HCT116 (cell line): ENCODE results near the gene ATG16L2. TPM values are rescaled to one million over a fixed set of nuclear protein-coding genes. Genes with fewer than 3 reads are reported as not detected.

Source experiments
- ATAC-seq: fragments of 200-7000 bp; cut with Tn5 transposase; 2 replicates; pipeline ENCODE4 v1.9.1; 2020; ENCODE audit warnings: mild to moderate bottlenecking, moderate library complexity
- BruUV-seq: library from RNA; stranded (reverse); fragments of 400-500 nt; replicated peaks from 2 replicates; lab custom pipeline; 2021; lab: Mats Ljungman, UMichigan
- CTCF ChIA-PET: fragments of 300-600 bp; sonication (Branson Sonifier 250); formaldehyde crosslinking; loops from one replicate; lab custom pipeline; 2021; ENCODE audit warnings: antibody characterized with exemption; lab: Charles Lee
- POLR2A ChIA-PET: fragments of 300-600, 350-600 bp; sonication (Branson Sonifier 250); formaldehyde crosslinking; loops from one replicate; lab custom pipeline; 2021; ENCODE audit warnings: antibody characterized with exemption; lab: Charles Lee
- RAD21 ChIA-PET, 2 experiments: fragments of 300-600 bp; sonication (Branson Sonifier 250); formaldehyde crosslinking; loops; one replicate each; lab custom pipeline; 2023; ENCODE audit warnings: low total read pairs in 2 of 2; ENCODE audit not compliant: uncharacterized antibody in 2 of 2, unreplicated experiment in 2 of 2, low non-redundant PET in 1 of 2; lab: Charles Lee
- DNase-seq: peaks from one replicate; pipeline ENCODE4 v3.0.0-alpha.2; 2010; ENCODE audit warnings: low read depth, low spot score
- H2AFZ ChIP-seq: fragments of 200-600 bp; shearing (Covaris generic), sonication (generic); 2 replicates; pipeline ENCODE4 v1.6.1; 2017; ENCODE audit warnings: low read depth, mixed run types, mixed read lengths, antibody characterized with exemption, low read length; ENCODE audit not compliant: poor library complexity, severe bottlenecking
- H3K27ac ChIP-seq: 2 replicates; pipeline ENCODE4 v1.5.1; 2012; ENCODE audit warnings: low read depth, low read length
- H3K27me3 ChIP-seq: fragments of 200-600 bp; sonication (generic); 2 replicates; pipeline ENCODE4 v1.6.1; 2016; ENCODE audit warnings: mixed run types, low read length, mixed read lengths; ENCODE audit not compliant: insufficient read depth
- H3K36me3 ChIP-seq, 2 experiments: fragments of 200-500 bp in 1 of 2; fragments of 200-600 bp in 1 of 2; sonication (Bioruptor generic) in 1 of 2; sonication (generic) in 1 of 2; 2 replicates each; pipeline versions ENCODE4 v1.5.1 to v1.6.1; 2014 to 2016; ENCODE audit warnings: low read length in 2 of 2, inconsistent platforms in 1 of 2, mixed read lengths in 1 of 2, mixed run types in 1 of 2; ENCODE audit not compliant: insufficient read depth in 2 of 2, control insufficient read depth in 1 of 2
- H3K4me1 ChIP-seq, 2 experiments: fragments of 200-600 bp in 1 of 2; sonication (generic) in 1 of 2; 2 replicates each; pipeline versions ENCODE4 v1.5.1 to v1.6.1; 2012 to 2017; ENCODE audit warnings: low read length in 2 of 2, inconsistent platforms in 1 of 2, mild to moderate bottlenecking in 1 of 2, mixed read lengths in 1 of 2, mixed run types in 1 of 2, moderate library complexity in 1 of 2; ENCODE audit not compliant: insufficient read depth in 2 of 2, control insufficient read depth in 1 of 2
- H3K4me2 ChIP-seq: fragments of 200-600 bp; sonication (generic); 2 replicates; pipeline ENCODE4 v1.6.1; 2017; ENCODE audit warnings: mixed run types, low read length, mixed read lengths
- H3K4me3 ChIP-seq, 2 experiments: fragments of 200-600 bp in 1 of 2; sonication (generic) in 1 of 2; replicated peaks in 1 of 2; 2 replicates each; pipeline ENCODE4 v1.5.1; 2011 to 2016; ENCODE audit warnings: low read length in 2 of 2, control low read depth in 1 of 2, low read depth in 1 of 2, mild to moderate bottlenecking in 1 of 2, mixed read lengths in 1 of 2, mixed run types in 1 of 2
- H3K79me2 ChIP-seq: fragments of 200-600 bp; sonication (generic); 2 replicates; pipeline ENCODE4 v1.6.1; 2017; ENCODE audit warnings: mild to moderate bottlenecking, mixed run types, low read length, moderate library complexity, mixed read lengths; ENCODE audit not compliant: insufficient read depth
- H3K9ac ChIP-seq: fragments of 200-600 bp; sonication (generic); 2 replicates; pipeline ENCODE4 v1.6.1; 2016; ENCODE audit warnings: low read length, mixed read lengths
- H3K9me2 ChIP-seq: fragments of 200-600 bp; sonication (generic), shearing (Covaris generic); 2 replicates; pipeline ENCODE4 v1.6.1; 2017; ENCODE audit warnings: mixed run types, mild to moderate bottlenecking, moderate library complexity; ENCODE audit not compliant: insufficient read depth
- H3K9me3 ChIP-seq, 2 experiments: fragments of 200-500 bp in 1 of 2; fragments of 200-600 bp in 1 of 2; sonication (Bioruptor generic) in 1 of 2; sonication (generic) in 1 of 2; 2 replicates each; pipeline ENCODE4 v1.6.1; 2014 to 2017; ENCODE audit warnings: low read length in 2 of 2, mixed read lengths in 2 of 2, inconsistent platforms in 1 of 2, low read depth in 1 of 2, mild to moderate bottlenecking in 1 of 2, mixed run types in 1 of 2, moderate library complexity in 1 of 2; ENCODE audit not compliant: control insufficient read depth in 1 of 2, insufficient read depth in 1 of 2
- H4K20me1 ChIP-seq: fragments of 200-600 bp; sonication (generic), shearing (Covaris generic); 2 replicates; pipeline ENCODE4 v1.6.1; 2017; ENCODE audit warnings: mixed run types, mild to moderate bottlenecking, moderate library complexity; ENCODE audit not compliant: insufficient read depth
- CEBPB ChIP-seq: IDR thresholded peaks from 2 replicates; pipeline ENCODE4 v1.6.1; 2012; ENCODE audit warnings: low read depth
- EZH2 ChIP-seq: fragments of 200-600 bp; sonication (generic); IDR thresholded peaks from 2 replicates; pipeline ENCODE4 v1.6.1; 2017; ENCODE audit warnings: antibody characterized with exemption, mixed run types
- JUND ChIP-seq: IDR thresholded peaks from 2 replicates; pipeline ENCODE4 v1.6.1; 2012
- POLR2A ChIP-seq: IDR thresholded peaks from 2 replicates; pipeline ENCODE4 v1.7.0; 2011; ENCODE audit warnings: borderline replicate concordance; ENCODE audit not compliant: insufficient read depth, insufficient read length; ENCODE audit errors: extremely low read depth
- RAD21 ChIP-seq: IDR thresholded peaks from 2 replicates; pipeline ENCODE4 v1.6.1; 2012; ENCODE audit warnings: low read depth, mild to moderate bottlenecking
- SIN3A ChIP-seq: IDR thresholded peaks from 2 replicates; pipeline ENCODE4 v1.6.1; 2012; ENCODE audit warnings: low read depth
- SP1 ChIP-seq: IDR thresholded peaks from 2 replicates; pipeline ENCODE4 v1.6.1; 2012; ENCODE audit warnings: low read depth
- SRF ChIP-seq: IDR thresholded peaks from 2 replicates; pipeline ENCODE4 v1.6.1; 2012; ENCODE audit warnings: low read depth
- TCF7L2 ChIP-seq: IDR thresholded peaks from 2 replicates; pipeline ENCODE4 v1.7.0; 2011; ENCODE audit warnings: borderline replicate concordance, inconsistent platforms; ENCODE audit not compliant: insufficient read depth, insufficient read length; ENCODE audit errors: extremely low read depth
- ZFX ChIP-seq: fragments of 450-650 bp; IDR thresholded peaks from 2 replicates; pipeline ENCODE4 v1.6.1; 2017
- intact Hi-C: fragments of 100-400 bp; cut with micrococcal nuclease; formaldehyde crosslinking; loops from 2 replicates; pipeline ENCODE4 v1.10.0; 2022
- total RNA-seq: library from RNA; stranded (reverse); gene quantifications from one replicate; pipeline ENCODE4 v1.2.1, GENCODE V29; 2021; ENCODE audit not compliant: unreplicated experiment
- TF ChIP-seq, protein P1 (sequence below), 3 experiments: fragments of 200-600 bp in 1 of 3; sonication (generic) in 1 of 3; IDR thresholded peaks in 2 of 3; conservative IDR thresholded peaks in 1 of 3; 2 replicates each; pipeline ENCODE4 v1.5.1; 2012 to 2017; ENCODE audit warnings: low read depth in 2 of 3, low read length in 2 of 3, antibody characterized with exemption in 1 of 3, borderline replicate concordance in 1 of 3, control low read depth in 1 of 3, mild to moderate bottlenecking in 1 of 3, mixed read lengths in 1 of 3, mixed run types in 1 of 3, moderate library complexity in 1 of 3; ENCODE audit not compliant: insufficient read depth in 1 of 3
- TF ChIP-seq, protein P2 (sequence below): IDR thresholded peaks from 2 replicates; pipeline ENCODE4 v1.6.1; 2012
- TF ChIP-seq, protein P3 (sequence below): IDR thresholded peaks from 2 replicates; pipeline ENCODE4 v1.6.1; 2011; ENCODE audit warnings: mild to moderate bottlenecking, low read length, moderate library complexity; ENCODE audit not compliant: insufficient replicate concordance; ENCODE audit errors: extremely low read depth
- TF ChIP-seq, protein P4 (sequence below): IDR thresholded peaks from 2 replicates; pipeline ENCODE4 v1.6.1; 2012

Gene ATG16L2
- total RNA-seq, 1 experiment from 2014 or later: 15.2 TPM

DNA sequence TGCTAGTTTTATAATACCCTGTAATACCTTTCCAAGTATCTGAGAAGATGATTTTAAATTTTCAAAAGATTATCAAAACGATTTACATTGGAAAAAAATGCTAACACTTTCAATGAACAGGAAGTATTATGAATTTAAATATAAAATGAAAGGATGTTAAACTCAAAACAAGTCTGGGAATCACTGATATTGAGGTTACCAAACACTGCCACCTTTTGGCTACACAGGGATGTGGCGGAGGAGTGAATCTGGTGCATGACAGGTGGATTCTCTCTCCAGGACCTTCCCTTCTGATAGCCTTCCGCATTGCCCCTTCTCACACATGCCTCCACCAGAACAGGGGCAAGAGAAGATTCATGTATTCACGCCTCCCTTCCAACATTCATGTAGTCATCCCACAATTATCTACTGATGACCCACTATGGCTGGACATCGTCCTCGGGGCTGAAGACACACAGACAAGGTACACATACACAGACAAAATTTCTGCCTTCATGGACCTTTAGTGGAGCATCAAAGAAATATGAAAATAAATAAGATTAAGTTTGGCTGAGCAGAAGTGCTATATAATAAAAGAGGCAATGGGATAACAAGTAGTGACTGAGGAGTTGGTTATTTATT is 34.7 kb downstream of the ATG16L2 start:
- BruUV-seq: no TSS peak
- H3K4me2 ChIP-seq: no peak overlapping the region
- H3K27ac ChIP-seq: no peak overlapping the region
- CTCF ChIA-PET: interaction anchor here (0.8 to 1.0 kb wide), 2 partner anchors 8 to 387 kb away, joined by 3 read pairs; no protein-coding TSS in a partner anchor
- no peak overlapping the region for H3K4me3 ChIP-seq
- no peaks in the 10 kb centered on the region for H3K9me2 ChIP-seq
- H3K27me3 ChIP-seq: no peaks in the 10 kb centered on the region
- TF ChIP-seq SRF (no peak), JUND (no peak), RAD21 (peak; percentile 65)
- TF ChIP-seq, protein P1, sequence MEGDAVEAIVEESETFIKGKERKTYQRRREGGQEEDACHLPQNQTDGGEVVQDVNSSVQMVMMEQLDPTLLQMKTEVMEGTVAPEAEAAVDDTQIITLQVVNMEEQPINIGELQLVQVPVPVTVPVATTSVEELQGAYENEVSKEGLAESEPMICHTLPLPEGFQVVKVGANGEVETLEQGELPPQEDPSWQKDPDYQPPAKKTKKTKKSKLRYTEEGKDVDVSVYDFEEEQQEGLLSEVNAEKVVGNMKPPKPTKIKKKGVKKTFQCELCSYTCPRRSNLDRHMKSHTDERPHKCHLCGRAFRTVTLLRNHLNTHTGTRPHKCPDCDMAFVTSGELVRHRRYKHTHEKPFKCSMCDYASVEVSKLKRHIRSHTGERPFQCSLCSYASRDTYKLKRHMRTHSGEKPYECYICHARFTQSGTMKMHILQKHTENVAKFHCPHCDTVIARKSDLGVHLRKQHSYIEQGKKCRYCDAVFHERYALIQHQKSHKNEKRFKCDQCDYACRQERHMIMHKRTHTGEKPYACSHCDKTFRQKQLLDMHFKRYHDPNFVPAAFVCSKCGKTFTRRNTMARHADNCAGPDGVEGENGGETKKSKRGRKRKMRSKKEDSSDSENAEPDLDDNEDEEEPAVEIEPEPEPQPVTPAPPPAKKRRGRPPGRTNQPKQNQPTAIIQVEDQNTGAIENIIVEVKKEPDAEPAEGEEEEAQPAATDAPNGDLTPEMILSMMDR (IDR thresholded peaks at IDR 0.05 in 2 of 3, conservative IDR thresholded peaks at IDR 0.05 in 1 of 3; ENCODE audit: borderline replicate concordance in 1 of 3, insufficient read depth in 1 of 3, low read depth in 2 of 3, low read length in 2 of 3): peak; percentile 41 to 82 (median 73); a peak in 5 of 6 replicates
- no peak overlapping the region for H3K9ac ChIP-seq
- H3K79me2 ChIP-seq: no peaks in the 10 kb centered on the region
- no peak overlapping the region for H2AFZ ChIP-seq
- RAD21 ChIA-PET: no interaction called here
- POLR2A ChIA-PET: no interaction called here
- no peak for DNase-seq
- no peaks in the 10 kb centered on the region for H3K4me1 ChIP-seq
- intact Hi-C loops: no loop called here
- no peaks in the 10 kb centered on the region for H3K36me3 ChIP-seq
- H3K9me3 ChIP-seq: no peaks in the 10 kb centered on the region
- ATAC-seq: peak; percentile 83
- no peaks in the 10 kb centered on the region for H4K20me1 ChIP-seq

DNA sequence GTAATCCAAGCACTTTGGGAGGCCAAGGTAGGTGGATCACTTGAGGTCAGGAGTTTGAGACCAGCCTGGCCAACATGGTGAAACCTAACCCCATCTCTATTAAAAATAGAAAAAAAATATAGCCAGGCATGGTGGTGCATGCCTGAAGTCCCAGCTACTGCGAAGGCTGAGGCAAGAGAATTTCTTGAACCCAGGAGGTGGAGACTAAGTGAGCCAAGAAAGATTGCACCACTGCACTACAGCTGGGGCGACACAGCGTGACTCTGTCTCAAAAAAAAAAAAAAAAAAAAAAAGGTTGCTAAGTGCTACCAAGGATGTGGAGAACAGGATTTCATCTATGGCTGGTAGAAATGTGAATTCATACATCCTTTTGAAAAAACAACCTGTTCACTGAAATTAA is 36.6 kb downstream of the ATG16L2 start:
- H3K27ac ChIP-seq: no peak overlapping the region
- no peak for ATAC-seq
- no TSS peak for BruUV-seq
- no peak overlapping the region for H3K9ac ChIP-seq
- no peaks in the 10 kb centered on the region for H3K4me1 ChIP-seq
- POLR2A ChIA-PET: no interaction called here
- H3K9me3 ChIP-seq: no peaks in the 10 kb centered on the region
- no peak overlapping the region for H3K4me3 ChIP-seq
- intact Hi-C loops: no loop called here
- RAD21 ChIA-PET: no interaction called here
- H3K9me2 ChIP-seq: no peaks in the 10 kb centered on the region
- CTCF ChIA-PET: no interaction called here
- DNase-seq: no peak
- H2AFZ ChIP-seq: no peak overlapping the region
- H3K36me3 ChIP-seq: no peaks in the 10 kb centered on the region
- no peak overlapping the region for H3K4me2 ChIP-seq
- no peaks in the 10 kb centered on the region for H3K79me2 ChIP-seq
- H3K27me3 ChIP-seq: no peaks in the 10 kb centered on the region
- H4K20me1 ChIP-seq: no peaks in the 10 kb centered on the region
- TF ChIP-seq, protein P2, sequence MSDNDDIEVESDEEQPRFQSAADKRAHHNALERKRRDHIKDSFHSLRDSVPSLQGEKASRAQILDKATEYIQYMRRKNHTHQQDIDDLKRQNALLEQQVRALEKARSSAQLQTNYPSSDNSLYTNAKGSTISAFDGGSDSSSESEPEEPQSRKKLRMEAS: no peak
- TF ChIP-seq SIN3A (no peak), POLR2A (no peak), EZH2 (no peak), SP1 (no peak), CEBPB (no peak), SRF (no peak), TCF7L2 (no peak), ZFX (no peak)
- TF ChIP-seq, protein P3, sequence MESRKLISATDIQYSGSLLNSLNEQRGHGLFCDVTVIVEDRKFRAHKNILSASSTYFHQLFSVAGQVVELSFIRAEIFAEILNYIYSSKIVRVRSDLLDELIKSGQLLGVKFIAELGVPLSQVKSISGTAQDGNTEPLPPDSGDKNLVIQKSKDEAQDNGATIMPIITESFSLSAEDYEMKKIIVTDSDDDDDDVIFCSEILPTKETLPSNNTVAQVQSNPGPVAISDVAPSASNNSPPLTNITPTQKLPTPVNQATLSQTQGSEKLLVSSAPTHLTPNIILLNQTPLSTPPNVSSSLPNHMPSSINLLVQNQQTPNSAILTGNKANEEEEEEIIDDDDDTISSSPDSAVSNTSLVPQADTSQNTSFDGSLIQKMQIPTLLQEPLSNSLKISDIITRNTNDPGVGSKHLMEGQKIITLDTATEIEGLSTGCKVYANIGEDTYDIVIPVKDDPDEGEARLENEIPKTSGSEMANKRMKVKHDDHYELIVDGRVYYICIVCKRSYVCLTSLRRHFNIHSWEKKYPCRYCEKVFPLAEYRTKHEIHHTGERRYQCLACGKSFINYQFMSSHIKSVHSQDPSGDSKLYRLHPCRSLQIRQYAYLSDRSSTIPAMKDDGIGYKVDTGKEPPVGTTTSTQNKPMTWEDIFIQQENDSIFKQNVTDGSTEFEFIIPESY: no peak
- TF ChIP-seq, protein P4, sequence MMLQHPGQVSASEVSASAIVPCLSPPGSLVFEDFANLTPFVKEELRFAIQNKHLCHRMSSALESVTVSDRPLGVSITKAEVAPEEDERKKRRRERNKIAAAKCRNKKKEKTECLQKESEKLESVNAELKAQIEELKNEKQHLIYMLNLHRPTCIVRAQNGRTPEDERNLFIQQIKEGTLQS: no peak
